Measurements from ENCODE around the gene RBM19.

DNA sequence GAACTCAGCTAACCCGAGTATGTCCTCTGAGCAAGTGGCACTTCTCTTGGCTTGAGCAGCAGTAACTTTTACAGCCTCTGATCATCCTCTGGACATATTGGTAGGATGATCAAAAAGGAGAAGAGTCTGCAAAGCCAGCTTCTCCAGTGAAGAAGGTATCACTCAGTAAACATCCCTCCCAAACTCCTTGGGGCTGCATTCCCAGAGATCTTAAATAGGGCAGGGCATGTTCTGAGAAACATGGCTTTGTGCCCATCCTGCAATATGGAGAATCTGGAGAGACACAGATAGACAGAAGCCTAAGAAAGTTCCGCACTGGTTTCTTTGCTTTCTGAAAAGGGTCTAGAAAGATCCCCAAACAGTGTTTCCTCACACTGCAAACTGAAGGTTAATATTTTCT is 65.4 kb downstream of the RBM19 start:
- TF ChIP-seq, protein P1, sequence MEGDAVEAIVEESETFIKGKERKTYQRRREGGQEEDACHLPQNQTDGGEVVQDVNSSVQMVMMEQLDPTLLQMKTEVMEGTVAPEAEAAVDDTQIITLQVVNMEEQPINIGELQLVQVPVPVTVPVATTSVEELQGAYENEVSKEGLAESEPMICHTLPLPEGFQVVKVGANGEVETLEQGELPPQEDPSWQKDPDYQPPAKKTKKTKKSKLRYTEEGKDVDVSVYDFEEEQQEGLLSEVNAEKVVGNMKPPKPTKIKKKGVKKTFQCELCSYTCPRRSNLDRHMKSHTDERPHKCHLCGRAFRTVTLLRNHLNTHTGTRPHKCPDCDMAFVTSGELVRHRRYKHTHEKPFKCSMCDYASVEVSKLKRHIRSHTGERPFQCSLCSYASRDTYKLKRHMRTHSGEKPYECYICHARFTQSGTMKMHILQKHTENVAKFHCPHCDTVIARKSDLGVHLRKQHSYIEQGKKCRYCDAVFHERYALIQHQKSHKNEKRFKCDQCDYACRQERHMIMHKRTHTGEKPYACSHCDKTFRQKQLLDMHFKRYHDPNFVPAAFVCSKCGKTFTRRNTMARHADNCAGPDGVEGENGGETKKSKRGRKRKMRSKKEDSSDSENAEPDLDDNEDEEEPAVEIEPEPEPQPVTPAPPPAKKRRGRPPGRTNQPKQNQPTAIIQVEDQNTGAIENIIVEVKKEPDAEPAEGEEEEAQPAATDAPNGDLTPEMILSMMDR (conservative IDR thresholded peaks at IDR 0.05 in 1 of 2, IDR thresholded peaks at IDR 0.05 in 1 of 2; ENCODE audit: low read depth in 1 of 2, low read length in 2 of 2), result no peak
- no peak for TF ChIP-seq EZH2 (IDR thresholded peaks at IDR 0.05; ENCODE audit: low read length, missing control alignments)
